Measurements from ENCODE around the gene RAD51B. TPM values are rescaled to one million over a fixed set of nuclear protein-coding genes. Genes with fewer than 3 reads are reported as not detected.

The RAD51B gene
- total and polyA plus RNA-seq, 9 of the 15 experiments (the other 6 are each of a cell fraction or from before 2014, with no cell fraction given), result 8.5 to 17.3 (median 11.3) TPM

GRCh38 chr14:68749487-68750475, 930.2 kb downstream of the RAD51B start (continued):
- TF ChIP-seq ATF4 (CRISPR knock-in tag; IDR thresholded peaks at IDR 0.05) (peak; percentile 94), CTBP1 (IDR thresholded peaks at IDR 0.05; ENCODE audit: borderline replicate concordance) (no peak), NCOA4 (IDR thresholded peaks at IDR 0.05; ENCODE audit: partially characterized antibody) (no peak), ZNF324 (CRISPR knock-in tag; IDR thresholded peaks at IDR 0.05) (no peak), ZBTB7A (IDR thresholded peaks at IDR 0.05; ENCODE audit: borderline replicate concordance, control insufficient read depth, low read depth, low read length) (no peak), YBX1 (IDR thresholded peaks at IDR 0.05) (no peak), NR2F6 (CRISPR knock-in tag; IDR thresholded peaks at IDR 0.05) (no peak), ZFX (CRISPR knock-in tag; IDR thresholded peaks at IDR 0.05) (peak; percentile 33; the same call in 1 of the 2 replicates), ZNF133 (CRISPR knock-in tag; IDR thresholded peaks at IDR 0.05) (no peak), TRIM28 (IDR thresholded peaks at IDR 0.05) (no peak), ARID3A (IDR thresholded peaks at IDR 0.05; ENCODE audit: borderline replicate concordance, low read depth, low read length) (no peak), ZNF57 (CRISPR knock-in tag; IDR thresholded peaks at IDR 0.05) (no peak), MBD2 (IDR thresholded peaks at IDR 0.05; ENCODE audit: borderline replicate concordance, low read depth) (no peak), MTF1 (CRISPR knock-in tag; IDR thresholded peaks at IDR 0.05; ENCODE audit: borderline replicate concordance) (no peak), ZNF707 (CRISPR knock-in tag; conservative IDR thresholded peaks at IDR 0.05) (no peak), ZBTB12 (CRISPR knock-in tag; IDR thresholded peaks at IDR 0.05) (no peak), ZNF253 (CRISPR knock-in tag; conservative IDR thresholded peaks at IDR 0.05) (no peak), ZNF740 (CRISPR knock-in tag; IDR thresholded peaks at IDR 0.05) (0 out of 2 replicates have a peak, but pooled peaks have one; percentile 30), ZNF740 (tag; IDR thresholded peaks at IDR 0.05) (no peak), DACH1 (IDR thresholded peaks at IDR 0.05; ENCODE audit: partially characterized antibody) (peak; percentile 97), ARNT (IDR thresholded peaks at IDR 0.05) (peak in 1 of 2 experiments; percentile 86; a peak in 1 of 4 replicates), MXI1 (IDR thresholded peaks at IDR 0.05; ENCODE audit: low read depth, low read length) (no peak), ZKSCAN8 (CRISPR knock-in tag; IDR thresholded peaks at IDR 0.05) (0 out of 2 replicates have a peak, but pooled peaks have one; percentile 40)

Data from K562 (cell line).